HG03521 (cell line): Measurements from ENCODE around the gene RPS6KA2.
A peak's percentile ranks its signal among the peaks of the same experiment; 100 is the strongest.
"Not testable (repeated sequence)": the region's sequence is repeated elsewhere in the genome, so short reads cannot be mapped to it uniquely, and the experiment has no call there.

Source experiments
- ATAC-seq: cut with Tn5 transposase; IDR thresholded peaks from one replicate; pipeline ENCODE4 v1.9.1; 2021; ENCODE audit warnings: mild to moderate bottlenecking, moderate library complexity; ENCODE audit not compliant: unreplicated experiment

The RPS6KA2 gene

DNA sequence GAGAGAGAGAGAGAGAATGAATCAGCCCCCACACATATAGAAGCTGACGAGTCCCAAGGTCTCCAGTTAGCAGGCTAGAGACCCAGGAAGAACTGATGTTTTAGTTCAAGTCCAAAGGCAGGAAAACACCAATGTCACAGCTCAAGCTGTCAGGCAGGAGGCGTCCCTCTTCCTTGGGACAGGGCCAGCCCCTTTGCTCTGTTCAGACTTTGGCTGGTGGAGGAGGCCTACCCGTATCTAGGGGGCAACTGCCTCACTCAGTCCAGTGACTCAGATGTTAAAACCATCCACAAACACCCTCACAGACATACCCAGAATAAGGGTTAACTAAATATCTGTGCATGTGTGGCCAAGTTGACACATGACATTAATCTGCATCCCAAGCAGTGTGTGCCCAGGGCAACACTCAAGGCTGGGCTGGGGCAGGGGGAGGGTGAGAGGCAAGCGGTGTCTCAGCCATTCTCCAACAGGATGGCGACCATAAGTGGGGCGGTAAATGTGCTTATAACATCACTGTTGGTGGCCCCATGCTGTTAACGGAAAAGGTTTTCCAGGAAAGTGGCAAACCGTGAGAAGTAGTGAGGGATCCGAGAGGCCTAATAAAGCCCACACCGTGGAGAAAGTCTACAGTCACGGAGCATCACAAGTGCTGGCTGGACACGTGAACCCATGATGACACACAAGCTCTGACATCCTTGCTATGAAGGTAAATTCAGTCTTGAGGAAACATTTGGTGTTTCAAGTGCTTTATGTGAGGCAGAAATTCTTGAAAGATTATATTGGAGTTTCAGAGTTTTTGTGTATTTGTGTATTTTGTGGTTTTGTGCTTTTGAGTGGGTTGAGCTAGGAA, 68.7 kb downstream of the RPS6KA2 start:
- no peak for ATAC-seq

- ATAC-seq: no peak
Measured at GRCh38 chr6:166556863-166557322, 70.2 kb downstream of the RPS6KA2 start.

DNA sequence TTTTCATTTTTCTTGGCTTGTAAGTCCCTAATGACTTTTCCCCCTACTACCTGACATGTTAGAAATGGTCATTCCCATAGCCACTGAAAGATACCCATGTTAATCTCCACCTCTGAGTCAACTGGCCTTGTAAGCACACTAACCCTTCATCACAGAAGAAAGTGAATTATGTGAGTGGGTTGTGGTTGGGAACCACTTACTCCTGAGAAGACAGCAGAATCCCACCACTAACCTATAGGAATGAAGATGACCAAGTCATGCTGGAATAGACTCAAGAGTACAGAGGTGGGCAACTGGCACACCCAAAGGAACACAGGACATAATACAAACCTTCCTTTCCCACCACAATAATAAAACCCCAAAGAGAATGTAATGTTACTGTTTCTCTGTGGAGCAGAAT, 70.7 kb downstream of the RPS6KA2 start:
- ATAC-seq: no peak

- ATAC-seq: no peak
Measured at GRCh38 chr6:166555086-166555485, 72.0 kb downstream of the RPS6KA2 start.

GRCh38 chr6:166554316-166554715, 72.7 kb downstream of the RPS6KA2 start:
- no peak for ATAC-seq

- no peak for ATAC-seq
Measured at GRCh38 chr6:166553563-166554271, 73.3 kb downstream of the RPS6KA2 start.

GRCh38 chr6:166552600-166552999, 74.5 kb downstream of the RPS6KA2 start:
- ATAC-seq: no peak

DNA sequence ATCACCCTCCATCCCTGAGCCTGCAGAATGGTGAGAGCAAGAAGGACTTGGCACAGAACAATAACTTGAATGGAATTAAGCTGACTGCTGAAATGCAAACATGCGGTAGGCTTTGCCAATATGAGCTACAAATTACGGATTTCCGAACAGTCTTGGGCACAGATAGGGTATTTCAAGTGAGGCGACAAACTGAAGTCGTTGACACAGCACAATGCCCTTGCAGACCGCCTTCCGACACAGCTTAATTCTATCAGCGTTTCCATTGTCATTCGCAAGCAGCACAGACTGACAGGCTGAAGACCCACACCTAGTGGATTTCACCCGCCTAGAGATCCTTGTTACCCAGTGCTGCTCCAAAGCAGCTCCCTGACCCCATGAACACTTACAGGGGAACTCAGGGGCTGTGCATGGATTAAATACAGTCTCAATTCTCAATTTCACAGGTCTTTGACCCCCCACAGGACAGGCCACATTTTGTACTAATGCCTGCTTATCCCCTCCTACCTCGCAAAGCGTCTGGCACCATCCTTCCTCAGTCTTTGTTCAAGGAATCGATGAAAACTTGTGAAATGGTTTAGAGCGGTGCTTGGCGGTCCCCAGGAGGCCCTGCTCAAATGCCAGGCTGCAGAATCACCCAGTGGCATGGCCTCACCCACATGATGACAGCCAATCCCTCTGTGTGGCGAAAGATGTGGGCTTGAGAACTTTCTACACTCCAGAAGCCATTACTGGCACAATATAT, 75.1 kb downstream of the RPS6KA2 start:
- no peak for ATAC-seq

DNA sequence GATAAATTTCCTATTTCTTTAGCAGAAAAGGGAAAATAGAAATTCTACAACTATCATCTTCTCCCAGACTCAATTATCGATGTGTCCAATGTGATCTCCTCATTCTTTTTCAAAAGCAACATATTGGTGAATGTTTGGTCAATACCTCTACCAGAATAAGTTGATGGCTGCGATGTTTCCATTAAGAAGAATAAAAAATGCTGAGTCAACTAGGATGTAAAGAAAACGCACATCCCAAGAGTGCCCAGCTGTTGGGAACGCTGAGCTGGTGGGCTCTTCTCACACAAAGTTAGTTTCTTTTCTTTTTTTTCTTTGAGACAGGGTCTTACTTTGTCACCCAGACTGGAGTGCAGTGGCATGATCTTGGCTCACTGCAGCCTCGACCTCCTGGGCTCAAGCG, 80.4 kb downstream of the RPS6KA2 start:
- ATAC-seq: no peak

DNA sequence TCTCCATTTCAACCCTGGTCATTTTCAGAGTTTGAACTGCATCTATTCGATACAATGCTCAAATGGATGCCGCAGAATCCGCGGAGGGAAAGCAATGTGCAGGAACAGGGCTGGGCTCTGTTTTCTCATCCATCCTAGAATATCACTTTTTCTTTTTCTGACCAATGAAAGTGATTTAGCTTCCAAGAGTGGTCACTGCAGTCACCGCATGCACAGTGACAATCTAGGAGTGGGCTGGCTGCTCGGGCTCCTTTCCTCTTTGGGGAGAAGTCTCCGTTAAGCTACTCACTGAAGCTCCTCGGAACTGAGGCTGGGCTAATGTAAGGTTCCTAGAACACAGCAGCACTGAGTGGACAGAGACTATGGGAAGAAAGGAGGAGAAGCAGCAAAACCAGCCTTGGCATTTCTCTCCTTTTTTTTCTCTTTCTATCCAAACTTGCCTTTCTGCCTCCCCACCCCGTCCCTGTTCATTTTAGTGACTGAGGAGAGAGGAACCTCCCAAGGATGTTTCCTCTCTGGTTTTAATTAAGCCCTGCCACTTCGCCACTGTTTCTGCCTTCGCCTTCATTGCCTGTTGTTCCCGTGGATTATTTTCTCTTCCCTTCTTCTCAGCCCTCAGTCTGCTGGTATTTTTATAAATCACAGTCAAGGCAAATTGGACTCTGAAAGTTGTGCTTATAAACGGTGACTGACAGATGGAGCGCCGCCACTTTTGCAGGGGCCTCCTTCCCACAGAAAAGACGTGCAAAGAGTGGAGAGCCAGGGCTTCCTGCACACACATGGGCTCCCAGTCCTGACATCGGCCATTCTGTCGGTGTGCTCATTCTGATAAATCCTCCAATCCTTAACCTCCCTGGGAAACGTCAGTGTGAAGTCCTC, 81.7 kb downstream of the RPS6KA2 start:
- no peak for ATAC-seq

GRCh38 chr6:166544296-166544605, 82.8 kb downstream of the RPS6KA2 start:
- ATAC-seq: no peak

DNA sequence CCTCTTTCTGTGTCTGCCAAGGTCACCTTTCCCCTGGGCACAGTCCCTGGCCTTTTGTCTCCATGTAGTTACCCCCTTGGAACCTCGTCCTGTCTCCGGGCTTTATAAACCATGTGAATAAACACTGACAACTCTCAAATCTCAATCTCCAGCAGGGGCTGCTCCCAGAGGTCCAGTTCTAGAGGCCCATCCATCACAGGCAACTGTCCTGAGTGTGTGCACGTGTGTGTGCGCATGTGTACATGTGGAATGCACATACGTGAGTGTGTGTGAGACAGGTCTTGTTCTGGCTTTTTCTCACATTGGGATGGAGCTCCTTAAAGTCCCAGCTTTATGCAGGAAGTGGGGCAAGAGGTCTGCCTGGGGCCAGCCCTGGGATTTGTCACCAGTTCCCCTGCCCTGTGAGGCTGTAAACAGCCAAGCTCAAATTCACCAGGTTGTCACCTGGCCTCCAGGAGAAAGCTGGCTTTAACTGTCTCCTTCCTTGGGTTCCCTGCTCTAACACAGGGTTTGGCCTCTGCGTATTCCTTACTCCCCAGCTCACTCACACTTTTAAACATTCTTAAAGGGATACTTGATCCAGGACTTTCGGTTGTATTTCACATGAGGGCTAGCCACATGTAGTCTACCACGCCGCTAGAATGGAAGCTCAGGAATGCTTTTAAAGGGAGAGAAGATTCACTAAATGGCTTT, 83.3 kb downstream of the RPS6KA2 start:
- no peak for ATAC-seq

GRCh38 chr6:166542580-166542912, 84.5 kb downstream of the RPS6KA2 start:
- ATAC-seq: no peak

DNA sequence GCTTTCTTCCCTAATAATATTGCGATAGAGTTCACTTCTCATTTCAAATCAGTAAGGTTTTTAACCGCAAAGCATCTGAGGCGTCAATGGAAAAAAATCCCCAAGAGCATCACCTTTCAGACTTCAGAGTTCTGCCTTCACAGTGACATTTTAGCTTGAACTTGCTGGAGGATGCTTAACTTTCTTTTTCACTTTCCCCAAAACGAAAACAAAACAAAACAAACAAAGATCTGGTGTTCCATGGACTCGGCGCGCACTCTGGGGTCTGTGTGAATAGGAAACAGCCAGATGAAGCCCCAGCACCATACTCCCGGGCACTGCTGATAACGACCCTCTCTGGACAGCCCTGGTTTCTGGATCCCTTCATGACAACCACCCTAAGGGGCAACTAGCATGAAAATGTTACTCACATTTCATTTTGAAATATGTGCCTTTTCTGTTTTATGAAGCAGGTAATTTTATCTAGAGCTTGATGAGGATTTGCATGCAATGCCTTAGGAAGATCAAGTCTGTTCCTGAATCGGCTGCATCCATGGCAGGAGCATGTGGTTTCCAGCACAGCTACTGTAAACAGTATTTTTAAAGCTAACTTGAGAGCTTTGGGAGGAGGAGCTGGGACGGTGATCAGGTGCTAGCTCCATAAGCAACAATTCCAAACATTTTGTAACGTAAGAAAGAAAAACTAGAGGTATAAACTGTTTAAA, 85.0 kb downstream of the RPS6KA2 start:
- no peak for ATAC-seq

GRCh38 chr6:166541366-166541765, 85.7 kb downstream of the RPS6KA2 start:
- peak; percentile 8 for ATAC-seq

- peak; percentile 95 for ATAC-seq
Measured at GRCh38 chr6:166540631-166541331, 86.3 kb downstream of the RPS6KA2 start.

DNA sequence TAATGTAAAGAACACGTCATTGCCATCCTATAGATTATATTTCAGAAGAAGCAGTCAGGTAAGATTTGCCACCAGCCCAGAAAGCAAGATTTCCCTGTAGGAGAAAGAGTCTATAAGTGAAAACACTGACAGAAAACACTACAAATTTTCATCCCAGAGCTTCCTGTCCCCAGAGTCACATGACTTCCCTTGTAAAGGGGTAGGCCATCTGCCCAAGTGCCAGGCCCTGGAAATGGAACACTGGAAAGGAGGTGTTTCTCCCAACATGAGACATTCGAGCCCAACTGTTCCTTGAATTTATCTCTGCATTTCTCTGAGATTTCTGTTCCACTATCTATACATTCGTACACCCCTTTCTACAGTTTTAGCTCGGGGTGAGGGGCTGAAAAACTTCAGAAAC, 87.5 kb downstream of the RPS6KA2 start:
- no peak for ATAC-seq

GRCh38 chr6:166539011-166539385, 88.1 kb downstream of the RPS6KA2 start:
- not testable (repeated sequence) for ATAC-seq
